ENCODE measurements around the gene HSD17B3.
"Not testable (repeated sequence)": the region's sequence is repeated elsewhere in the genome, so short reads cannot be mapped to it uniquely, and the experiment has no call there.

HSD17B3 gene

DNA sequence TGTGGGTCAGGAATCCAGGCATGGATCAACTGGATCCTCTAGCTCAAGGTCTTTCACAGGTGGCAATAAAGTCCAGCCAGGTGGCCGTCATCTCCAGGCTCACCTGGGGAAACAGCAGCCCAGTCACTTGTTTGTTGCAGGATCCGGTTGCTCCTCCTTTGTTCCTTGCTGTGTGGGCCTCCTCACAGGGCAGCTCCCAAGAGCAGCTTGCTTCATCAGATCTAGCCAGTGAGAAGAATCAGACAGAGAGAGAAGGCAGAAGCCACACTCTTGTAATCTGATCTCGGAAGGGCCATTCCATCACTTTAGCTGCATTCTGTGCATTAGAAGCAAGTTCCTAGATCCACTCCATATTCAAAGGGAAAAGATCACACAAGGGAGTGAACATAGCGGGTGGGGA, 3.2 kb upstream of the HSD17B3 start:
- no peak for DNase-seq

DNA sequence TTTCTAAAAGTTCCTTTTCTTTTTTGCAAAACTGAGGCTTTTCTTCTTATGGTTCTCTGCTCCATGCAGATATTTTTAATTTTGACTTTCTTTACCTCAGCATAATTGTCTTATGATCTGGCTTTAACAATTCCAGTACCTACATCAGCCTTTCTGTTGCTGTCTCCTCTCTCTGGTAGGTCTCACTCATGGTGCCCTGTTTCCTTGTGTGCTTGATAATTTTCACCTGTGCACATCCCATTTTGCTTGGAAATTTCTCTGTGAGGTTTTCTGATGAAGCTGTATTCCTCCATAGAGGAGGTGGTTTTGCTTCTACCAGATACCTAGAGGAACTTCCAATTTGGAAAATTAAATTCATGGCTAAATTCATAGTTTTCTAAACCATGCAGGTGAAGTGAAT, 2.3 kb upstream of the HSD17B3 start:
- no peak for DNase-seq

DNA sequence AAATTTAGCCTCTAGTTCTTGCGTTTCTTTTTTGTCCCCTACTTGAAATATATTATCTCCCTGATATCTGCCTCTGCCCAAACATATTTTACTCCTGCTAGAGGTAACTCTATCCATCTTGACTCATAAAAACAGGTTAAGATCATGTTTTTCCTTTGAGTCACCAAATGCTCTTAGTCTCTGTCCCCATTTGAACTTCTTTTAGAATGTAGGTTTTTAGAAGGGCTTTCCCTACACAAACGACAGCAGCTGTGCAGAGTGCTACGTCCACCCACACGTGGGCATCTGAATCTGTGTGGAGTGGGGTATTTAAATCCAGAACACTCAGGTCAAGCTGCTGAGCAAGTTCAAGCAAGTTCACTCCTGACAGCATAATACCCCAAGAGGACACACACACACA, 2.2 kb downstream of the HSD17B3 start:
- no peak for DNase-seq

DNA sequence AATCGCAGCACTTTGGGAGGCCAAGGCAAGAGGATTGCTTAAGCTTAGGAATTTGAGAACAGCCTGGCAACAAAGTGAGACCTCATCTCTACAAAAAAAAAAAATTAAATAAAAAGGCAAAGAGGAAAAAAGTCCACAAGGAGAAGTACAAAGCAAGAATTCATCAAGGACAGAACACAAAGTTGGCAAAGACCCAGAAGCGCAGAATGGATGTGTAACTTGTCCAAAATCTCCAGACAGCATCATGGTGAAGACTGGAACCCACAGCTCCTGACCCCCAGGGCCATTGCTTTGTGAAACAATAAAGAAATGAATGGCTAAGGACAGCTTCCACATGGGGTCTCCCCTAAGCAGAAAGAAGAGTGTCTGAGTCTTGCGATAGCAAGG, 7.8 kb downstream of the HSD17B3 start:
- no peak for DNase-seq

- DNase-seq, result no peak
Measured at GRCh38 chr9:96293498-96294158, 8.3 kb downstream of the HSD17B3 start.

DNA sequence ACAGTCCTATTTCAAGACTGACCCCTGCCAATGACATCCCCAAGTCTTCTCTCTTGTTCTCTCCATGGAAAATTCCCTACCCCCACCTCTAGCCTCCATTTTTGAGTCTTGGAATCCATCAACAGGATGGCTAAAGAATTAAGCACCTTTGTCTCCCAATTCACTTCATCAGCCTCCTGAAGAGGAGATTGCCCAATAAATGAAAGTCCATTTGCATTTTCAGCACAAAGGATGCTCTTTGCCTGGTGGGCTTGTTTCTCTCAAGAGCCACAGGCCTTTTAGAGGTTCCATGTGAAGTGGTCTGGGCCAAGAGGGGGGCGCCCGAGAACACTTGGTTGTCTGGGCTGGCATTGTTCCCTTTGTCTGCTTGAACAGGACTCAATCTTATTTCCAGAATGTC, 12.6 kb downstream of the HSD17B3 start:
- no peak for DNase-seq

- no peak for DNase-seq
Measured at GRCh38 chr9:96281641-96282040, 20.3 kb downstream of the HSD17B3 start.

DNA sequence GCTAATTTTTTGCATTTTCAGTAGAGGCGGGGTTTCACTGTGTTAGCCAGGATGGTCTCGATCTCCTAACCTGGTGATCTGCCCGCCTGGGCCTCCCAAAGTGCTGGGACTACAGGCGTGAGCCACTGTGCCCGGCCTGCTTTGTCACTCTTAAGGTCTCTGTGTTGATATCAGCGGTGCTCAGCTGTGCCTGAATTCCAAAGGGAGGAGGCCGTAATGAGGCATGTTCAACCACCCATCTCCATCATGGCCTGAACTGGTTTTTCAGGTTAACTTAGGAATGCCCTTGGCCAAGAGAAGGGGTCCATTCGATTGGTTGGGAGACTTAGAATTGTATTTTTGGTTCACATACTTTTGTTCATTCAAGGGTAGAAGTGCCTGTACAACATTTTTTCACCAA, 22.0 kb downstream of the HSD17B3 start:
- DNase-seq, result peak; percentile 84

GRCh38 chr9:96274939-96275338, 27.0 kb downstream of the HSD17B3 start:
- DNase-seq, result no peak

DNA sequence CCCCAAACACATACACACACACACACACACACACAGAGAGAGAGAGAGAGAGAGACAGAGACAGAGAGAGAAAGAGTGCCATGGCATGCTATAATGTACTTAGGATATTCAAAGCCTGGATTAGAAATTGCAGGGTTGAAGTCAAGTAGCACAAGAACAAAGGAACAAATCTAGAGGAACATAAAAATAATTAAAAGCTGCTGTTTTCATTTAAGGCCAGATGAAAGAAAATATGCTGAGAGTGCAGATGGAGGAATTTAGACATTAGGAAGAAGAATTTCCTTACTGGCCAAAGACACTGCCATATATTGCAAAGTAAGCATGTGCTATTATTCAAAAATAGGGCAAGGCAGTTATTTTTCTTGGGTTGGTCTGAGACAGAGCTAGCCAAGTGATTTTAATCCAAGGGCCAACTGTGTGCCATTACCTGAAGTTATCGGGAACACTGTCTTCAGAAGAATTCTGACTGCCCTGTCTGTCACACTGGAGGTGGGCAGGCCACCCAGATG, 31.7 kb downstream of the HSD17B3 start:
- DNase-seq, result no peak

- no peak for DNase-seq
Measured at GRCh38 chr9:96258967-96259366, 43.0 kb downstream of the HSD17B3 start.

GRCh38 chr9:96256800-96257199, 45.2 kb downstream of the HSD17B3 start:
- peak; percentile 86 for DNase-seq

- DNase-seq, result no peak
Measured at GRCh38 chr9:96255698-96256097, 46.3 kb downstream of the HSD17B3 start.

DNA sequence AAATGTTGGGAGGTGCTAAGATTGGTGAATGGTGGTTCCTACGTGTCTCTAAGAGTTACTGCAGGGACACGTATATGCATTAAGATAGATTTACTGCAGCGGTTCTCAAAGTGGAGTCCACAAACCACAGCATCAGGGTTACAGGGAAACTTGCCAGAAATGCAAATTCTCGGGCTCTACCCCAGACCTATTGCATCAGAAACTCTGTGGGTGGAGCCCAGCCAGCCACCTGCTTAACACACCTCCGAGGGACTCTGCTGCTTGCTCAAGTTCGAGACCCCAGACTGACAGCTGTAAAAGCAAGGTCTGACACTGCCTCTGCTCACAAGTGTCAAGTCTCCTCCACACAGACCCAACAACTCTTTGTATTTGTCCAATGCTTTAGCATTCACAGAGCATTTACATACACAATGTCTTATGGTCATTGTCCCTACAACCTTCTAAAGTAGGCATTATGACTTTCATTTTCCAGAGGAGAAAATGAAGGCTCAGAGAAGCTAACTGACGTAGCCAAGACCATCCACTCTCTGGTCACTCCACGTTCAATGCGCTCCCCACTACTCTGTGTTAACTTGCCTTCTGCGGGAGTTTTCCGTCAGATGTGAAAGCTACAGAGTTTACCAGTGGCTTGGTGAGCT, 48.8 kb downstream of the HSD17B3 start:
- DNase-seq, result no peak

- no peak for DNase-seq
Measured at GRCh38 chr9:96251451-96251850, 50.5 kb downstream of the HSD17B3 start.

GRCh38 chr9:96249746-96250145, 52.2 kb downstream of the HSD17B3 start:
- no peak for DNase-seq

DNA sequence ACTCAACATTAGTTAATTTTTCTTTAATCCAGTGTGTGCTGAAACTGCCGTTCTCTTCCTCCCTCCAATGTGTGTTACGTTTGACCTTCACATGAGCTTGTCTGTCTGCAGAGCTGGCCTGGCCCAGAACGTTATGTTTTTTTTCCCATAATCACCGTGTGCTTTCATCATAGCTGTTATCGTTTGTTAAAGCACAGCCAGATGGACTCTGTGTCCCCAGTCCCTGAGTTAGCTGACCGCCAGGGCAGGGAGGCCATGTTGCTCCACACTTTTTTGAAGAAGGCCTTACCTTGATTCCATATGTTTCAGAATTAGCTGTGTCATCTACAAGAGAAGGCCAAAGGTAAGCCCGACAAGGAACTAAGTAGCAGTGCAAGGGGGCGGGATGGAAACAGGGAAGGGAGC, 55.7 kb downstream of the HSD17B3 start:
- no peak for DNase-seq

- no peak for DNase-seq
Measured at GRCh38 chr9:96245399-96245798, 56.6 kb downstream of the HSD17B3 start.

GRCh38 chr9:96243778-96244177, 58.2 kb downstream of the HSD17B3 start:
- DNase-seq, result no peak

- DNase-seq, result no peak
Measured at GRCh38 chr9:96242811-96243210, 59.2 kb downstream of the HSD17B3 start.

GRCh38 chr9:96241391-96241809, 60.6 kb downstream of the HSD17B3 start:
- no peak for DNase-seq

DNA sequence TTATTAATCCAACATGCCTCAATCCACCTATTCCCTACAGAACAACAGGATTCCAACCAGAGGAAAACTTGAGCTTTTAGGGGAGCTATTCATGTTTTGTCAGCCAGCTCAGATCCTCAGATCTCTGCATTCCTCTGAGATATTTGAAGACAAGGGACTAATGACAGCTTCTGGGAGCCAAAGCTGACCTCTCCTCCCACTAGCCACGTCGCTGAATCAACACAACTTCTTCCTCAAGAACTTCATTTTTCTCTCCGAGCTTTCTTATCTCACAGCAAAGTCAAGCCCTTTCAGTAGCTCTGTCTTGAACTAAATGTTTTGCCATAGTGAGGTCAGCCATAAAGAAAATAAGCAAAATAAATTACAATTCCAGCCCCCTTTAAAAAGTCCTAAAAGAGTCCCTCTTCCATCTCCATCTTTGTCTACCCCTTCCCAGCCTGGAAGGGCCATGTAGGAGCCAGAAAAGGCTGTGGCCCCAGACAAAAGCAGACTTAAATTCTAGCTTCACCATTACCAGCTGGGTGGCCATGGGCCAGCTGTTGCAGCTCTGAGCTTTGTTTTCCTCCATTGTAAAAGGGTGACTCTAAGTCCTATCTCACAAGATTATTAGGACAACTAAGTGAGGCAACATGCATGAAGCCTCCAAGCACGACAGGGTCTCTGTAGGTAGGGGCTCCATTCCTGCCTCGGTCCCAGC, 65.0 kb downstream of the HSD17B3 start:
- DNase-seq, result no peak

GRCh38 chr9:96236337-96236736, 65.6 kb downstream of the HSD17B3 start:
- DNase-seq, result not testable (repeated sequence)
